Measurements from ENCODE around the gene ZSCAN5B.
"Not testable (repeated sequence)": the region's sequence is repeated elsewhere in the genome, so short reads cannot be mapped to it uniquely, and the experiment has no call there.

Gene ZSCAN5B

DNA sequence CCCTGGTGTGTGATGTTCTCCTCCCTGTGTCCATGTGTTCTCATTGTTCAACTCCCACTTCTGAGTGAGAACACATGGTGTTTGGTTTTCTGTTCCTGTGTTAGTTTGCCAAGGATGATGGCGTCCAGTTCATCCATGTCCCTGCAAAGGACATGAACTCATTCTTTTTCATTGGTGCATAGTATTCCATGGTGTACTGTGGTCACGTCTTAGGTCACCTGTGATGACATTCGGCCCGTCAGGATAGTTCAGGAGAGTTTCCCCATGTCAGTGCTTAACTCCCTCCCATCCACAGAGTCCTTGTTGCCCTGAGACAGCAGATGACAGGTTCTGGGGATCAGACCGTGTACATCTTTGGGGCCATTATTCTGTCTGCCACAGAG lies 47.9 kb downstream of the ZSCAN5B start:
- intact Hi-C loops (cut with DNase I): loop anchor here (10.0 kb wide), 1 partner anchor 165 kb away; the partner anchor contains the start of gene ZSCAN5A
- no peak for DNase-seq

- intact Hi-C loops (cut with DNase I): loop anchor here (10.0 kb wide), 1 partner anchor 166 kb away; the partner anchor contains the start of gene ZSCAN5A
- not testable (repeated sequence) for DNase-seq
These were observed 48.5 kb downstream of the ZSCAN5B start for GRCh38 chr19:56148955-56149655.

GRCh38 chr19:56148096-56148495 lies 49.5 kb downstream of the ZSCAN5B start:
- DNase-seq: no peak
- intact Hi-C loops (cut with DNase I): loop anchor here (10.0 kb wide), 1 partner anchor 167 kb away; the partner anchor contains the start of gene ZSCAN5A

DNA sequence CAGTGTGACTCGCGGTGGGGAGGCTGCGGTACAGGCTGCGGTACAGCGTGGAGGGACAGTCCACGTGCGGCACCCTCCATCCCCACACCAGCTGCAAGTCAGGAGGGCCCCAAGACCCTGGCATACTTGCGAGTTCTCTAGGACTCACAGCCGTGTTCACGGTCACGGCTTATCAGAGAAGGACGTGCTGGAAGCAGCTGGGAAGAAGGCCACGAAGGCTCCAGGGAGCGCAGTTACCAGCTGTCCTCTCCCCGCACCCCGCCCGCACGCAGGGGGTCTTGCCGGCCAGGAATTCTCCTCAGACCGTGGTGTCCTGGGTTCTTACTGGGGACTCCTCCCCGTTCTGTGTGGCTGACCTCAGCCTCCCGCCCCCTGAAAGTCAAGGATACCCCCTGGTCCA lies 50.3 kb downstream of the ZSCAN5B start:
- intact Hi-C loops (cut with DNase I): loop anchor here (10.0 kb wide), 1 partner anchor 167 kb away; the partner anchor contains the start of gene ZSCAN5A
- no peak for DNase-seq

DNA sequence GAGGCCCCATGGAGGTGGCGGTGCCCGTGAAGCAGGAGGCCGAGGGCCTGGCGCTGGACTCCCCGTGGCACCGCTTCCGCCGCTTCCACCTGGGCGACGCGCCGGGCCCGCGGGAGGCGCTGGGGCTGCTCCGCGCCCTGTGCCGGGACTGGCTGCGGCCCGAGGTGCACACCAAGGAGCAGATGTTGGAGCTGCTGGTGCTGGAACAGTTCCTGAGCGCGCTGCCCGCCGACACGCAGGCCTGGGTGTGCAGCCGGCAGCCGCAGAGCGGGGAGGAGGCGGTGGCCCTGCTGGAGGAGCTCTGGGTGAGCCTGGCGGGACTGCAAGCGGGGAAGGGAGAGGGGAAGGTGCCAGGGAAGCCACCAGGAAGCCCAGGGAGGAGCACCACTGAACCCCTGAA lies 50.7 kb downstream of the ZSCAN5B start:
- DNase-seq: no peak
- intact Hi-C loops (cut with DNase I): loop anchor here (10.0 kb wide), 1 partner anchor 168 kb away; the partner anchor contains the start of gene ZSCAN5A

DNA sequence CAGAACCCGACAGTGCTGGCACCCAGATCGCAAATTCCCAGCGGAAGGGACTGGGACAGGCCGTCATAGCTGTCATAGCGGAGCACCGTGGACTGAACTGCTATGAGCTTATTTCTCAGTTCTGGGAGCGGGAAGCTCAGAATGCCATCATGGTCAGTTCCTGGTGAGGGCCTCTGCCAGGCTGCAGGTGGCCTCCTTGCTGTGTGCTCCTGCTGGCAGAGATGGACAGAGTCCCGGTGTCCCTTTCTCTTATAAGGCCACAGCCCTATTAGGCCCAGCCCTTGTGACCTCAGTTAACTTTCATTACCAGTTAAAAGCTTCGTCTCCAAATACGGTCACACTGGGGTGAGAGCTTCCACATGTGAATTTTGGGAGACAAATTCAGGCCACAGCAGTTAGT lies 51.9 kb downstream of the ZSCAN5B start:
- no peak for DNase-seq
- intact Hi-C loops (cut with DNase I): loop anchor here (10.0 kb wide), 1 partner anchor 169 kb away; the partner anchor contains the start of gene ZSCAN5A

GRCh38 chr19:56144831-56145230 lies 52.8 kb downstream of the ZSCAN5B start:
- intact Hi-C loops (cut with DNase I): loop anchor here (10.0 kb wide), 1 partner anchor 170 kb away; the partner anchor contains the start of gene ZSCAN5A
- DNase-seq: no peak

DNA sequence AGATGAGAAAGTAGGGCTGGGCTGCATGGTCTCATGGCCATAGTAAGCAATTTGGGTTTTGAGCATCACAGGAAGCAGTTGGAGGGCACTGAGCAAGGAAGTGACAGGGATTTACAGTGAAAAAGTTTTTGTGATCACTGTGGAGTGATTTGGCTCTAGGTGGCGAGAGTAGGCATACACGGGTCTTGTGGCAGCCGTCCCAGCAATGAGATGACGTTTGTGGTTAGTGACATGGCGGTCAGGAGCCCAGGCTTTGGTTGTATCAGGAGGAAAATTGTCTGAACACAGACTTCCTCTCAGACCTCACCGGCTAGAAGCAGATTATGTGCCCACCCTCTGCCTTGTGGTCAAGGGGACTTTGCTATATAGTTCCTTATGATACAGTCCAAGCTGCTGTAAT lies 53.2 kb downstream of the ZSCAN5B start:
- intact Hi-C loops (cut with DNase I): loop anchor here (10.0 kb wide), 1 partner anchor 170 kb away; the partner anchor contains the start of gene ZSCAN5A
- no peak for DNase-seq

- intact Hi-C loops (cut with DNase I): loop anchor here (10.0 kb wide), 1 partner anchor 172 kb away; the partner anchor contains the start of gene ZSCAN5A
- no peak for DNase-seq
These were observed 54.6 kb downstream of the ZSCAN5B start for GRCh38 chr19:56142897-56143434.

- intact Hi-C loops (cut with DNase I): loop anchor here (10.0 kb wide), 1 partner anchor 173 kb away; the partner anchor contains the start of gene ZSCAN5A
- no peak for DNase-seq
These were observed 55.3 kb downstream of the ZSCAN5B start for GRCh38 chr19:56142087-56142787.

DNA sequence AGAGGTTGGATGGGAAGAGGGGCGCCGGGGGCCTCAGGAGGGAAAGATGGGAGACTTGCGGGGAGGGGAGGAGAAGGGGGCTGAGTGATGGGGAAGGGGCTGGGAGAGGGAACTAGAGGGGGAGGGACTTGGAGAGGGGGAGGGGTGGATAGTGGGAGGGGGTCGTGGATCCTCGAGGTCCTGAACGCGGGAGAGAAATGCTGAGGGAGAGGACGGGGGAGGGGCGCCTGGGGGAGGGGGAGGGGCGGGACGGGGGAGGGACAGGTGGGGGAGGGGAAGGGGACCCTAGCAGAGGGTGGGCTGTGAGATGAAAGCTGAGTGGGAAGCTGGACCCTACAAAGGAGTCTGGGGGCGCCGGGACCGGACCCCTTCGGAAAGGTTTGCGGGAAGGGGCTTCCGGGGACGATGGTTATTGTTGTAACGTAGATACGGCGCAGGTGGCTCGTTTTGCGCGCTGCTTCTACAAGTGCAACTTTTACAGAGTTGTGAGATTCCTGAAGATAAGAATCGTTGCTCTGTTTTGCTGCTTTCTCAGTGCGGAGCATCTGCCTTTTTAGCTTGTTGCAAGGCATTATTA lies 56.1 kb downstream of the ZSCAN5B start:
- intact Hi-C loops (cut with DNase I): loop anchor here (10.0 kb wide), 1 partner anchor 173 kb away; the partner anchor contains the start of gene ZSCAN5A
- DNase-seq: peak in 3 of 42 donors; percentile 22 to 41 (median 33)

DNA sequence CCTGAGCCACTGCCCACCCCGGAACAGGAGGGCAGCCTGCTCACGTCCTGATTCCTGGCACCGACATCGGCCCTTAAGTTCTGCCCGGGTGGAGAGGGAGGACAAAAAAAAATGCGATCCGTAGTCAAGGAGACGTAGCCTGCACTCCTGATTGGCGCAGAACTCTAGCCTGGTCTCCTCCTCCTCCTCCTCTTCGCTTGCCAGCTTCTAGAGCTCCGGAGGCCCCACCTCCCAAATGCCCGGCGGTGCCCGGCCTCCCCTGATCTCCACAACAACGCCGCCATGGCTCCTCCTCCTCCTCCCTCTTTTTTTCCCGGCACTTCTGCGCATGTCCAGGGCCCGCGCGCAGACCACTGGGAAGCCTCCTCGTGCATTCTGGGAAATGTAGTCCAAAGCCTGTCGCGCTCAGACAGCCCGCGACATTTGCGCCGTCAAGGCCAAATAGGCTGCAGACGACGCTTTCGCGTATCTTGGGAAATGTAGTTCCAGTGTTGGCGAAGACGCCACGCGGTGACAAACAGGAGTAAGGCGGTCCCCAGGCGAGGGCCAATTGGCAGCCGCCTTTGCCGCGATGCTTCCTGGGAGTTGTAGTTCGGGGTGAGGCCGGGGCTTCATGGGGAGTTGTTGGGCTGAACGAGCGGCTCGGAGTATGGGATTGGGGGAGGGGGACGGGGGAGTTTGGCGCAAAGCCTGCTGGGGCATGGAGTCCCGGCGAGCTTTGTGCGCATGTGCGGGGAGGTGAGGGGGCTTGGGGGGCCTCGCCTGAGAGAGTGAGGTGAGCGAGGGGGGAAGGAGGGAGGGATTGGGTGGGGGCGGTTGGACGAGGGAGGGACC lies 56.8 kb downstream of the ZSCAN5B start, which contains the start of gene ZNF444:
ZNF444 (plus strand) TSS at position 705 of the 834 bp plus-strand sequence. CDS start 5,625 bp downstream, outside the sequence.
- intact Hi-C loops (cut with DNase I): loop anchor here (1.0 to 10.0 kb wide), 2 partner anchors 19 to 174 kb away; partner anchors contain the start of genes ZNF787 and ZSCAN5A
- peak; percentile 97 to 100 (median 99) for DNase-seq

DNA sequence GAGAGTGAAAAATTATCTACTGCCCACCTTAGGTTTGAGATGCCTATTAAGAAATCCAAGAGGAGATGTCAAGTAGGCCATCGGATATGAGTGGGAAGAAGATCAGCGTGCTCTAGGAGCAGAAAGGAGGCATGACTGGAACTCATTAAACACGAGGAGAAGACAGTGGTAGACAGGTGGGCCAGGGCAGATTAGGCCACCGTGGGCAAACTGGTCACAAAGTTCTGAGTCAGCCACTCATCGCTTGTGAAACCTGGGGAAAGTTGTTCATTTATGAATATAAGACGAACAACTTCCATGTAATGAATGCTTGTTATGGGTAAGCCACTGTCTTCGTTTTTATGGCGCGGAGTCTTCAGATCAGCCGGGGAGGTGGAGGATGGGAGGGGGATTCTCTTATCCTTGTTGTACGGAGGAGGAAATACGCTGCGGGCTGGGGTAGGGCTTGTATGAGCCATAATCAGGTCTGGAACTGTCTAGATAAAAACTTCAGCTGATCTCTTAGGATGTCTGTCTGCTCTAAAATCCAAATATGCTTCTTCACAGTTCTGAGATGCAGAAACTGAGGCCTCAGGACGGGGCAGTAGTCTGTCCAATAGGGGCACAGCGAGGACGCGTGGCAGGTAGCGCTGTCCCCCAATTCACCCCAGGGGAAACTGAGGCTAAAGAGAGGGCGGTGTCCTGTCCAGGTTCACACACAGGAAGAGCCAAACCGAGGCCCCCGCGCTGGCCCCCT lies 57.6 kb downstream of the ZSCAN5B start:
- intact Hi-C loops (cut with DNase I): loop anchor here (1.0 to 10.0 kb wide), 2 partner anchors 19 to 175 kb away; partner anchors contain the start of genes ZNF787 and ZSCAN5A
- peak in 4 of 42 donors; percentile 17 to 56 (median 24) for DNase-seq
